CD4-positive, alpha-beta T cell treated with Interleukin-10 for 1 hour (primary cell): ENCODE results near the gene CR2.
A peak's percentile ranks its signal among the peaks of the same experiment; 100 is the strongest.
"Not testable (repeated sequence)": the region's sequence is repeated elsewhere in the genome, so short reads cannot be mapped to it uniquely, and the experiment has no call there.

Experiments
- DNase-seq: peaks from one replicate; pipeline ENCODE4 v3.0.0-alpha.2; 2020

Gene CR2

GRCh38 chr1:207454046-207454964 is at the start of gene CR2:
TSS of gene CR2 (plus strand) at chr1:207454328. CDS start at chr1:207454419, 91 bp downstream.
- DNase-seq, result peak; percentile 44

GRCh38 chr1:207404849-207405525 is 49.1 kb upstream of the CR2 start:
- DNase-seq, result peak; percentile 61

- no peak for DNase-seq
Observed at GRCh38 chr1:207405814-207406213, 48.3 kb upstream of the CR2 start.

GRCh38 chr1:207407655-207408260 is 46.4 kb upstream of the CR2 start:
- no peak for DNase-seq

GRCh38 chr1:207412845-207413244 is 41.3 kb upstream of the CR2 start:
- DNase-seq, result no peak

GRCh38 chr1:207414606-207415108 is 39.5 kb upstream of the CR2 start:
- DNase-seq, result peak; percentile 5

GRCh38 chr1:207417076-207417475 is 37.1 kb upstream of the CR2 start:
- no peak for DNase-seq

- no peak for DNase-seq
Observed at GRCh38 chr1:207418351-207418750, 35.8 kb upstream of the CR2 start.

- no peak for DNase-seq
Observed at GRCh38 chr1:207420109-207420508, 34.0 kb upstream of the CR2 start.

GRCh38 chr1:207421078-207421477 is 33.0 kb upstream of the CR2 start:
- DNase-seq, result no peak

- DNase-seq, result no peak
Observed at GRCh38 chr1:207423560-207424292, 30.4 kb upstream of the CR2 start.

GRCh38 chr1:207424570-207425131 is 29.5 kb upstream of the CR2 start:
- no peak for DNase-seq

- no peak for DNase-seq
Observed at GRCh38 chr1:207427832-207428585, 26.1 kb upstream of the CR2 start.

GRCh38 chr1:207428783-207429182 is 25.3 kb upstream of the CR2 start:
- DNase-seq, result no peak

- DNase-seq, result no peak
Observed at GRCh38 chr1:207429963-207430362, 24.2 kb upstream of the CR2 start.

GRCh38 chr1:207430602-207431001 is 23.5 kb upstream of the CR2 start:
- no peak for DNase-seq

GRCh38 chr1:207431508-207431907 is 22.6 kb upstream of the CR2 start:
- DNase-seq, result no peak

- DNase-seq, result no peak
Observed at GRCh38 chr1:207433435-207433834, 20.7 kb upstream of the CR2 start.

GRCh38 chr1:207436746-207437145 is 17.4 kb upstream of the CR2 start:
- DNase-seq, result not testable (repeated sequence)

GRCh38 chr1:207440626-207441025 is 13.5 kb upstream of the CR2 start:
- no peak for DNase-seq

GRCh38 chr1:207444514-207445217 is 9.5 kb upstream of the CR2 start:
- no peak for DNase-seq
